Fibroblast of skin of abdomen (primary cell): ENCODE measurements around the gene HIKESHI. TPM values are rescaled to one million over a fixed set of nuclear protein-coding genes. Genes with fewer than 3 reads are reported as not detected.
"Not testable (repeated sequence)": the region's sequence is repeated elsewhere in the genome, so short reads cannot be mapped to it uniquely, and the experiment has no call there.

Source experiments
- DNase-seq: peaks from one replicate; pipeline ENCODE4 v3.0.0-alpha.2; 2013
- polyA plus RNA-seq, 2 experiments: library from polyadenylated mRNA; unstranded; fragments of 120-200 nt; gene quantifications; one replicate each; pipeline ENCODE4 v1.2.1, GENCODE V29; 2013; ENCODE audit not compliant: insufficient read length in 2 of 2

Gene HIKESHI
- polyA plus RNA-seq (2013, experiment 1 of 2; ENCODE audit: insufficient read length) = 48.0 TPM
- 49.3 TPM for polyA plus RNA-seq (2013, experiment 2 of 2; ENCODE audit: insufficient read length)

- DNase-seq = peak; percentile 98
These were observed at the start of gene HIKESHI for GRCh38 chr11:86302092-86302793. Gene HIKESHI, plus strand, starts transcription at chr11:86302240. Its CDS starts 209 bp downstream, at chr11:86302449.

- DNase-seq = no peak
These were observed 46.1 kb upstream of the HIKESHI start for GRCh38 chr11:86255896-86256295.

GRCh38 chr11:86256608-86257007 is 45.4 kb upstream of the HIKESHI start:
- no peak for DNase-seq

- DNase-seq = no peak
These were observed 44.6 kb upstream of the HIKESHI start for GRCh38 chr11:86257446-86257845.

- DNase-seq = no peak
These were observed 42.3 kb upstream of the HIKESHI start for GRCh38 chr11:86259730-86260129.

GRCh38 chr11:86261328-86261727 is 40.7 kb upstream of the HIKESHI start:
- DNase-seq = no peak

- no peak for DNase-seq
These were observed 39.7 kb upstream of the HIKESHI start for GRCh38 chr11:86262387-86262786.

- DNase-seq = no peak
These were observed 37.4 kb upstream of the HIKESHI start for GRCh38 chr11:86264649-86265048.

GRCh38 chr11:86265194-86265593 is 36.8 kb upstream of the HIKESHI start:
- DNase-seq = no peak

GRCh38 chr11:86269645-86270044 is 32.4 kb upstream of the HIKESHI start:
- no peak for DNase-seq

GRCh38 chr11:86274503-86274902 is 27.5 kb upstream of the HIKESHI start:
- DNase-seq = no peak

- DNase-seq = no peak
These were observed 27.0 kb upstream of the HIKESHI start for GRCh38 chr11:86274999-86275398.

- DNase-seq = no peak
These were observed 26.3 kb upstream of the HIKESHI start for GRCh38 chr11:86275493-86276370.

GRCh38 chr11:86277741-86278140 is 24.3 kb upstream of the HIKESHI start:
- no peak for DNase-seq

- no peak for DNase-seq
These were observed 23.8 kb upstream of the HIKESHI start for GRCh38 chr11:86278226-86278625.

GRCh38 chr11:86279747-86280146 is 22.3 kb upstream of the HIKESHI start:
- no peak for DNase-seq

- DNase-seq = no peak
These were observed 14.6 kb upstream of the HIKESHI start for GRCh38 chr11:86287468-86287796.

GRCh38 chr11:86288776-86289507 is 13.1 kb upstream of the HIKESHI start:
- no peak for DNase-seq

- not testable (repeated sequence) for DNase-seq
These were observed 12.3 kb upstream of the HIKESHI start for GRCh38 chr11:86289508-86290280.

- peak; percentile 50 for DNase-seq
These were observed 10.4 kb upstream of the HIKESHI start for GRCh38 chr11:86291466-86292262.

- DNase-seq = no peak
These were observed 9.0 kb upstream of the HIKESHI start for GRCh38 chr11:86292912-86293616.
